AG20443 (cell line): ENCODE results near the gene FFAR3.
"Not testable (repeated sequence)": the region's sequence is repeated elsewhere in the genome, so short reads cannot be mapped to it uniquely, and the experiment has no call there.

Experiments
- DNase-seq: peaks from one replicate; pipeline ENCODE4 v3.0.0; 2012; ENCODE audit warnings: low spot score, mixed read lengths

FFAR3 gene

GRCh38 chr19:35377656-35378055 is 19.4 kb downstream of the FFAR3 start:
- no peak for DNase-seq

DNA sequence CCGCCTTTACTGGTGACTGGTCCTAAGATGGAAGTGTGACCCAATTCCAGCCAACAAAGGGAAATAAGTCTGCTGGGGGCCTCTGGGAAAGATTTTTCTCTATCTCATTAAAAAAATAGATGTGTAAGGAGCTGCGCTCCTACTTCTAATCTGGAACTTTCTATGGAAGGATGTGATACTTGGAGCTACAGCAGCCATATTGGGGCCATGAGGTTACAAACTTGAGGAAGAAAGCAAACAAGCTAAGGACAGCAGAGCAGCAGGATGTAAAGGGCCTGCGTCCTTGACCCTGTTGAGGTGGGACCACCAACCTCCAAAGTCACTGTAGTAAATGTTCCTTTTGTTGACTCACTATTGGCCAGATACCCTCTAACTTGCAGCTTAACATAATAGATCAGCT is 20.1 kb downstream of the FFAR3 start:
- no peak for DNase-seq

DNA sequence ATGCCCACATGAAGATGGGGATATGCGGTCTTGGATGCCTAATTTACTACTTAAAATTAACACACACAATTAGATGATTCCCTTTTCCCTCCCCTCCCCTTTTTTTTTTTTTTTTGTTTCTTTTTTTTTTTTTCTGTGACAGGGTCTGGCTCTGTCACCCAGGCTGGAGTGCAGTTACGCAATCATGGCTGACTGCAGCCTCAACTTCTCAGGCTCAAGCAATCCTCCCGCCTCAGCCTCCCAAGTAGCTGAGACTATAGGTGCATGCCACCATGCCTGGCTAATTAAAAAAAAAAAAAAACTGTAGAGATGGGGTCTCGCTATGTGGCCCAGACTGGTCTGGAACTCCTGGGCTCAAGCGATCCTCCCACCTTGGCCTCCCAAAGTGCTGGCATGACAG is 21.3 kb downstream of the FFAR3 start:
- not testable (repeated sequence) for DNase-seq

- no peak for DNase-seq
Measured at GRCh38 chr19:35379992-35380391, 21.7 kb downstream of the FFAR3 start.

GRCh38 chr19:35380450-35381124 is 22.3 kb downstream of the FFAR3 start:
- DNase-seq: no peak

- DNase-seq: no peak
Measured at GRCh38 chr19:35381318-35381717, 23.1 kb downstream of the FFAR3 start.

GRCh38 chr19:35381926-35382325 is 23.7 kb downstream of the FFAR3 start:
- no peak for DNase-seq

- no peak for DNase-seq
Measured at GRCh38 chr19:35383536-35383935, 25.3 kb downstream of the FFAR3 start.

GRCh38 chr19:35388277-35389054 is 30.2 kb downstream of the FFAR3 start:
- no peak for DNase-seq

GRCh38 chr19:35389192-35389861 is 31.1 kb downstream of the FFAR3 start:
- DNase-seq: no peak

DNA sequence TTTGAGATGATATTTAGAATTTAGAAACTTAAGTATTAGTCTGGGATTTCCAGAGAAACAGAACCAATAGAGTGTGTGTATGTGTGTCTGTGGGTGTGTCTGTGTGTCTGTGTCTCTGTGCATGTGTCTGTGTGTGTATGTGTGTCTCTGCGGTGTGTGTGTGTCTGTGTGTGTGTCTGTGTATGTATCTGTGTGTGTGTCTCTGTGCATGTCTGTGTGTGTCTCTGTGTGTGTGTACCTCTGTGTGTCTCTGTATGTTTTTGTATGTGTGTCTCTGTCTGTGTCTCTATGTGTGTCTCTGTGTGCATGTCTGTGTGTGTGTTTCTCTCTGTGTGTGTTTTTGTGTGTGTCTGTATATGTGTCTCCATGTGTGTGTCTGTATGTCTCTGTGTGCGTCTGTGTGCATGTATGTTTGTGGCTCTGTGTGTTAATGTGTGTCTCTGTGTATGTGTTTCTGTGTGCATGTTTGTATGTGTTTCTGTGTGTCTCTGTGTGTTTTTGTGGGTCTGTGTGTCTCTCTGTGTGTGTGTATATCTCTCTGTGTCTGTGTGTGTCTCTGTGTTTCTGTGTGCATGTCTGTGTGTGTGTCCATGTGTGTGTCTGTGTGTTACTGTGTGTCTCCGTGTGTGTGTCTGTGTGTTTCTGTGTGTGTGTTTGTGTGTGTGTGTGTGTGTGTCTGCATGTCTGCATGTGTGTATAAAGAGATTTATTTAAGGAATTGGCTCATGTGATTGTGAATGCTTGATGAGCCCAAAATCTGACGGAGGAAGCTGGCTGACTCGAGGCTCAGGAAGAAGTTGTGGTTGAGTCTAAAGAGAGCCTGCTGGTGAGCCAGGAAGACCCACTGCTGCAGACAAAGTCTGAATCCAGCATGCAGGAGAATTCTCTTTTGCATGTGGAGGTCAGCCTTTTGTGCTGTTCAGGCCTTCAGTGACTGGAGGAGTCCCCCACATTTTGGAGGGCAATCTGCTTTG is 34.8 kb downstream of the FFAR3 start:
- DNase-seq: no peak

- peak; percentile 43 for DNase-seq
Measured at GRCh38 chr19:35395382-35396199, 37.3 kb downstream of the FFAR3 start.

- DNase-seq: no peak
Measured at GRCh38 chr19:35396240-35396885, 38.1 kb downstream of the FFAR3 start.

- no peak for DNase-seq
Measured at GRCh38 chr19:35397064-35397463, 38.8 kb downstream of the FFAR3 start.

DNA sequence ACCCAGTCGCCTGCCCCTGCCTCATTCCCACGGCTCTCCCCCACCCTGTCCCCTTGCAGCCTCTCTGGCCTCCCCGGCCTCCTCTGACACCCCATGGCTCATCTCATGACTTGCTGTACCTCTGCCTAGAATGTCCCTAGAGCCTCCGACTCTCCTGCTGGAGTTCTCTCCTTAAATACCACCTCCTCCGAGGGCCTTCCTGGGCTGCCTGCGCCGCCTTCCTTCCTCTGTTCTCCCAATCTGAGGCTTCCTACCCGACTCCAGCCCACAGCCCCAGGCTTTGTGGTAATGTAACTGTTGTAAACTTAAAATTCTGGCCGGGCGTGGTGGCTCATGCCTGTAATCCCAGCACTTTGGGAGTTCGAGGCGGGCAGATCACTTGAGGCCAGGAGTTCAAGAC is 40.3 kb downstream of the FFAR3 start:
- DNase-seq: no peak

DNA sequence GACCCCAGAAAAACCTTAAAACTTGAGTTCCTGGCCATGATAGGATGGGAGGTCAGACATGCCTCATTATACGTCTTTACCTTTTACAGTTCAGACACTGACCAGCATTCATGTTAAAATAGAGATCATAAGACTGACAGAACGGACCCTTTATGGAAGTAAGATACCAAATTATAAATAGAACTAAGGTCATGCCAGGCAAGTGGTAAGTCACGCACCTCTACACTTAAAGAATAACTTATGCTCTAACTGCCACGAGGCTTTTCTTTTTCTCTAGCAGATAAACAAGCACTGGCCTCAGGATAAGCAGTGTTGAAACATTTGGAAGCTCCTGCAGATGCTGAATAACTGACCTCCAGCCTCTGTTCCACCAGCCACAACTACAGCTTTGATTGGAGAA is 41.0 kb downstream of the FFAR3 start:
- no peak for DNase-seq

DNA sequence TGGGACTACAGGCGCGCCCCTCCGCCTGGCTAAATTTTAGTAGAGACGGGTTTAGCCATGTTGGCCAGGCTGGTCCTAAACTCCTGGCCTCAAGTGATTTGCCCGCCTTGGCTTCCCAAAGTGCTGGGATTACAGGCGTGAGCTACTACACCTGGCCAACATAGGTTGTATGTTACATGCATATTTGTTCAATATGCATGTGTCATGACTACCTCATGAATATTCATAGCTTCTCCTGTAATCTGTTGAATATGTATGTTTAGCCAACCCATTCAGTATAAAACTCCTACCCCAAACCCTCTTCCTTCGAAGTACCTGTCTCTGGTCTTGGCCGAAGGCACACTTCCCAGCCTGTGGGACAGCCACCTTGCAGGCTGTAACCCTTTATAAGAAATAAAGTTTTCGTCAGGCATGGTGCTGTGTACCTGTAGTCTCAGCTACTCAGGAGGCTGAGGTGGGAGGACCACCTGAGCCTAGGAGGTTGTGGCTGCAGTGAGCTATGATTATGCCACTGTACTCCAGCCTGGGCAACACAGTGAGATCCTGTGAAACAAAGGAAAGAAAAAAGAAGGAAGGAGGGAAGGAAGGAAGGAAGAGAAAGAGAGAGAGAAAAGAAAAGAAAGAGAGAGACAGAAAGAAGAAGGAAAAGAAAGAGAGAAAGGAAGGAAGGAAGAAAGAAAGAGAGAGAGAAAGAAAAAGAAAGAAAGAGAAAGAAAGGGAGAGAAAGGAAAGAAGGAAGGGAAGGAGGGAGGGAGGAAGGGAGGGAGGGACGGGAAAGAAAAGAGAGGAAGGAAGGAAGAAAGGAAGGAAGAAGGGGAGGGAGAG is 41.9 kb downstream of the FFAR3 start:
- DNase-seq: no peak

GRCh38 chr19:35400773-35401100 is 42.5 kb downstream of the FFAR3 start:
- DNase-seq: no peak

GRCh38 chr19:35401416-35401815 is 43.2 kb downstream of the FFAR3 start:
- not testable (repeated sequence) for DNase-seq
